MM.1S (cell line): ENCODE data around the gene TOX3.

ENCODE experiments used
- CTCF ChIP-seq: fragments of 300-600 bp; sonication (generic); IDR thresholded peaks from 2 replicates; pipeline ENCODE4 v1.5.1; 2016; ENCODE audit warnings: antibody characterized with exemption, low read length, mixed read lengths
- EZH2 ChIP-seq: fragments of 300-600 bp; sonication (generic); optimal IDR thresholded peaks from 2 replicates; pipeline ENCODE3; 2017; ENCODE audit warnings: low read depth, mild to moderate bottlenecking, antibody characterized with exemption, low read length, mixed read lengths
- EZH2phosphoT487 ChIP-seq: fragments of 300-600 bp; sonication (generic); IDR thresholded peaks from 2 replicates; pipeline ENCODE4 v1.6.1; 2018; ENCODE audit warnings: antibody characterized with exemption, low read length

- TF ChIP-seq CTCF: no peak
- TF ChIP-seq EZH2: no peak
- TF ChIP-seq EZH2phosphoT487: no peak
These were observed 113.3 kb downstream of the TOX3 start for GRCh38 chr16:52433643-52434042.
